GM19467 (cell line): Measurements from ENCODE around the gene COPS4.
"Not testable (repeated sequence)": the region's sequence is repeated elsewhere in the genome, so short reads cannot be mapped to it uniquely, and the experiment has no call there.

ENCODE experiments used
- ATAC-seq: cut with Tn5 transposase; IDR thresholded peaks from one replicate; pipeline ENCODE4 v1.9.1; 2021; ENCODE audit warnings: mild to moderate bottlenecking, moderate library complexity; ENCODE audit not compliant: unreplicated experiment

Gene COPS4

DNA sequence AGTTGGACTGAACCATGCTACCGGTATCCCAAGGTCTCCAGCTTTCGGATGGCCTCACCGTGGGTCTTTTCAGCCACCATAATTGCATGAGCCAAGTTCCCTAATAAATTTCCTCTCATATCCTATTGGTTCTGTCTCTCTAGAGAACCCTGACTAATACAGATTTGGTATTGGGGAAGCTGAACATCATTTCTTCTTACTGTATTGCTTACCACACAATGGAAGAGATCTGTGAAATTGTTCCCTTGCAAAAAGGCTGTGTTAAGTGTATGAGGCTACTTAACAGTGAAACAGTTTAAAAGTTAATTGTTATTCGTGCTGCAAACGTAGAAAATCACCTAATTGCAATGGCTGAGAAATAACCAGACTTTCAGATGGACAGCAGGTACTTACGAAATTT, 45.6 kb downstream of the COPS4 start:
- no peak for ATAC-seq

DNA sequence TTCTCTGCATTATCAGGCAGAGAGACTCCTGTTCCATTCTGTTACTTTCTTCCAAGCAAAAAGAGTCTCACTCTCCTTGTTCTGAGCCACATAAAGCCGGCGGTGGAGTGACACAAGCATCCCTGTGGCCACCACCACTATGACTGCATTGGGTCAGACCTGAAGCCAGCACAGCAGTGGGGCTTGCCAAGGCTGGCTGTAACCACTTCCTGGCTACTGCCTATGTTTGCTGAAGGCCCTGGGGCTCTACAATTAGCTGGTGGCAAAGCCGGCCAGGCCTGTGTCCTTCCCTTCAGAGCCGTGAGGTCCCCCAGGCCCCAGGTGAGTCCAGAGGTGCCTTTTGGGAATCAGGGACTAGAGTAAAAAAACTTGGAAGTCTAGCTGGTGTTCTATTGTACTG, 47.8 kb downstream of the COPS4 start:
- no peak for ATAC-seq

DNA sequence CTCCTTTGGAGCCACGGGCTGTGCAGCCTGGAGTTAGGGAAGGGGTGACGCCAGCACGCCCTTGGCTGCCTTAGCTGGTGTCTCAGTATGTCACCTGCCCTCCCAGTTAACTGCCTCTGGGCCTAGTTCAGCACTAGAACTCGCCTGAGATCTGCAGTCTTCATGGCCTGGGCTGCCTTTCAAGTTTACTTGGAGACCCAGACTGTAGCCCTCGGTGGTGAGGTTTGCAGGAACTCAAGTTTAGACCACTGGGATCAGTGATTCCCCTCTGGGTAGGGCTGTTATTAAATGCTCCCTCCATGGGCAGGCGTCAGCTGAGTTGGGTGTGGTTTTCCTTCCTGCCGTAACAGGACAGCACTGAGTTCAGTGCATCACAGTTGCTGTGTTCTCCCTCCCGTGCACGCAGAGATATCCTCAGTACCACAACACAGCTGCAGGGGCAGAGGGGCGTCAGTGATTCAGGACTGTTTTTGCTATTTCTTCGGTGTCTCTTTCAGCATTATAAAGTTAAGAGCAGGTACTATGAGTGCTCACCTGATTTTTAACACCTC, 49.0 kb downstream of the COPS4 start:
- ATAC-seq: no peak

DNA sequence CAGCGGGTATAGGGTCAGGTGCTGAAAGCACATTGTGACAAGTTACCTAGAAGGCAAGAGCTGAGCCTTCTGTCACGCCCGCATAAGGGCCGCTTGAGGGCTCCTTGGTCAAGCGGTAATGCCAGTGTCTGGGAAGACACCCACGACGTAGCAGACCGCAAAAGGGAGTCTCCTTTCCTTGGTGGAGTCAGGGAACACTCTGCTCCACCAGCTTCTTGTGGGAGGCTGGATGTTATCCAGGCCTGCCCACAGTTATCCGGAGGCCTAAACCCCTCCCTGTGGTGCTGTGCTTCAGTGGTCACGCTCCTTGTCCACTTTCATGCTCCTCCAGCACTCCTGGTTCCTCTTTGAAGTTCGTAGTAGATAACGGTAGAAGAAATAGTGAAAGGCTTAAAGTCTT, 50.0 kb downstream of the COPS4 start:
- ATAC-seq: not testable (repeated sequence)

DNA sequence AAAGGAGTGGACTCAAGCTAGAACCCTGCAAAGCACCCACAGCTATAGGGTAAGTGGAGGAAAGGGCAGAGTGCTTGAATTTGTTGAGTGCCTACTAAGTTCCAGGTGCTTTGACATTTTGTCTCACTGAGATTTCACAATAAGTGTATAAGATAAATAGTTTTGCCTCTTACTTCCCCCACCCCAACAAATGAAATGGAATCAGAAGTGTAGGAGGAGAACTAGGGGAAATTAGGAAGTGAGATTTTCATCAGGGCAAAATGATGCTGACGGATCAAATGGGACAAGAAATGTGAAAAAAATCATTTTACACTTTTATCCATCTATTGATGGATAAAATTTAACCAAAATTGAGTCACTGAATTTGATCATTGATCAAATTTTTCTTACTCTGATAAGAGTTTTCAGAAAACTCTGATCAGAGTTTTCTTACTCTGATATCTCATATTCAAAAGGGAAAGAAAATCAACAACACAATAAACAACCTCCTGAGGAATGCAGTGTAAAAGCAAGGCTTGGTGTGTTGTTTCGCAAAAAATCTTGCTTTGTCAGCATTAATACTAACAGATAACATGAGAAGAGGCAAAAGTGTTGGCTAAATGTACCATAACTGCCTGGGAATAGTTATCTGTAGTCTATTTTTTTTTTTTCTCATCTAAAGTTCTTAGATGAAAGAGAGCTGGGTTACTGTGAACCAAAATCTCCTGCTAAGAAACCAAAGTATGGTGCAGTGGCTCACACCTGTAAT, 54.6 kb downstream of the COPS4 start:
- ATAC-seq: no peak

DNA sequence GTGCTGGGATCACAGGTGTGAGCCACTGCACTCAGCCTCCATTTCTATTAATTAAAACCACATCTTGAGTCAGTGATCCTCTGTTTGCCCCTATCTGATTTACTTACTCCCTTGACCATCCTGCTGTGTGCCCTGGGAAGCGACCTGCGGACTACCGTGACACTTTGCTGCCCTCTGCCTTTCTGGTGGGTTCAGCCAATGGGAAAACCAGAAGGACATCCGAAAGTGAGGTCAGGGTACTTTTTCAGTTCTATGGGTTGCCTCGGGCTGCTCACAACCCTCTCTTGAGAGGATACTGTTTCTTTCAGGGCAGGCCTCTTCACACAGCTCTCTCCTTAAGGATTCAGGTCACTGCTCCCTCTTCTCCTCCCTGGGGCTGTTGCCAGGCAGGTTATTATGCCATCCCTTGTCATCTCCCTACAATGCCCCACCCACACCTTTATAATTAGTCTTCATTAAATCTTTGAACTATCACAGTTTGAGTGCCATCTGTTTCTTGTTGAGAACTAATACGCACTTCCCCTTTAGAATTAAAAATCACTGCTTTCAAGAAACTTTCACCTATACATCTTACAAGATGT, 58.2 kb downstream of the COPS4 start:
- ATAC-seq: no peak

DNA sequence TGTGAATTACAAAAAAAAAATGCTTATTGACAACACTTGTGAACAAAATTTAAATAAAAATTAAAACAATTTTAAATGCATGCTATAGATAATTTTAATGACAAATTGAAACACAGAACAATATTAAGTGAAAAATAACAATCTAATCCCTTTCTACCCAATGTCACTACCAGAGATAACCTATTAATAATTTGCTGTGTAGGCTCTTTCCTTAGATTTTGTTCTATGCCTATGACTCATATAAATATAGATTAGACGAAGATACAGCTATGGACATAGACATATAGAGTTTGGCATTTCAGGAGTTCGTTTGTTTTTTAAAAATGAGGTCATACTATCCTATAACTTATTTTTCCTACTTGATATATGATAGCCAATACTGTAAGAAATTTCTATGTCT, 61.4 kb downstream of the COPS4 start:
- no peak for ATAC-seq

DNA sequence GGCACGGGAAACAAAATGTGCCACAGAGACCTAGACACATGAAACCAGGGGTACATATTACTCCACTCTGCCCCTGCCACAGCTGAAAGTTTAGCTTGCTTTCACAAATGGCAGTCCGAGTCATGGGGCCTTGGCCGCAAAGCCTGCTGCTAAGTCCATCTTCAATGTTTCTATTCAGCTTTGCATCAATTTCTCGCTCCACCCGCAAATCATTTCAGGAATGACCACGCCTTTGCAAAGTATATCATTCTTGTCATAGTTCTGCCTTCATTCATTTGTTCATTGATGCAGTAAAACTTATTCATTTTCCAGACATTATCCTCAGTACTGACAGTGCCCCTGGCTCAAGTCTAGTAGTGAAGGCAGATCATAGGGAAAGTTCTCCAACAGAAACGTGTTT, 70.0 kb downstream of the COPS4 start:
- ATAC-seq: no peak

DNA sequence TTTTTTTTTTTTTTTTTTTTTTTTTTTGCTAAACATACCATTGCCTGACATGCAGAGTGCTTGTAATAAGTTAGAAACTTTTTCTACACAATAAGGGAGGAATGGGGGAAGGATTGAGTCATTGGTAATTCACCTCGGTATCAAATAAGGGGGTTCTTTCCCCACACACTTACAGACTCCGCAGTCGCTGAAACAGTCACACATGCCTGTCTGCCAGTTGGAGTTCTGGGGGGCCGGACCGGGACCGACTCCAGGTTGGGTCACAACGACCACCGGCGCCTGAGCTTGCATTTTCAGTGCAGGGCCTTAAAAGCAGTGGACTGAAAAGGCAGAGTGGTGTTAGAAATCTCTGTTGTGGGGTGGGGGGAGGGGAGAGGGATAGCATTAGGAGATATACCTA, 72.6 kb downstream of the COPS4 start:
- ATAC-seq: no peak

DNA sequence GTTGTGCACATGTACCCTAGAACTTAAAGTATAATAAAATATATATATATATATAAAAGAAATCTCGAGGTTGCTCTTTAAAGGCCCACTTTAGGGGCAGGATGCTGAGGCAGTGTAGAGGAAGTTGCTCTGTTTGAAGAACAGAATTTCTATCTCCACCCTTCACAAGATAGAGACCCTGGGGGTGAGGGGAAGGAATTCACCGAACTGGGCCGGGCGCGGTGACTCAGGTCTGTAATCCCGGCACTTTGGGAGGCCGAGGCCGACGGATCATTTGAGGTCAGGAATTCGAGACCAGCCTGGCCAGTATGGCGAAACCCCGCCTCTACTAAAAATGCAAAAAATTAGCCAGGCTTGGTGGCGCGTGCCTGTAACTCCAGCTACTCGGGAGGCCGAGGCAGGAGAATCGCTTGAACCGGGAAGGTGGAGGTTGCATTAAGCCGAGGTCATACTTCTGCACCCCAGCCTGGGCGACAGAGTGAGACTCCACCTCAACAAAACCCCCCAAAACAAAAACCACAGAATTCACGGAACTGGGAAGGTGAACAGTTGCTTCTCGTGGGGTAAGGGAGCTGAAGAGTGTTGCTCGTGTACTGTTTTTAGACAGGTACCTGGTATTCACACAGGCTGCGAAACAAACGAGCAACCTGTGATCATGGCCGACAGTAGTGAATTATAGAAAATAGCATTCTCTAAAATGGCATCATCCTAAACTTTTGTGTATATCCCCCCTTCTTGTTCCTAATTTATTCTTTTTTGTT, 73.3 kb downstream of the COPS4 start:
- ATAC-seq: no peak

DNA sequence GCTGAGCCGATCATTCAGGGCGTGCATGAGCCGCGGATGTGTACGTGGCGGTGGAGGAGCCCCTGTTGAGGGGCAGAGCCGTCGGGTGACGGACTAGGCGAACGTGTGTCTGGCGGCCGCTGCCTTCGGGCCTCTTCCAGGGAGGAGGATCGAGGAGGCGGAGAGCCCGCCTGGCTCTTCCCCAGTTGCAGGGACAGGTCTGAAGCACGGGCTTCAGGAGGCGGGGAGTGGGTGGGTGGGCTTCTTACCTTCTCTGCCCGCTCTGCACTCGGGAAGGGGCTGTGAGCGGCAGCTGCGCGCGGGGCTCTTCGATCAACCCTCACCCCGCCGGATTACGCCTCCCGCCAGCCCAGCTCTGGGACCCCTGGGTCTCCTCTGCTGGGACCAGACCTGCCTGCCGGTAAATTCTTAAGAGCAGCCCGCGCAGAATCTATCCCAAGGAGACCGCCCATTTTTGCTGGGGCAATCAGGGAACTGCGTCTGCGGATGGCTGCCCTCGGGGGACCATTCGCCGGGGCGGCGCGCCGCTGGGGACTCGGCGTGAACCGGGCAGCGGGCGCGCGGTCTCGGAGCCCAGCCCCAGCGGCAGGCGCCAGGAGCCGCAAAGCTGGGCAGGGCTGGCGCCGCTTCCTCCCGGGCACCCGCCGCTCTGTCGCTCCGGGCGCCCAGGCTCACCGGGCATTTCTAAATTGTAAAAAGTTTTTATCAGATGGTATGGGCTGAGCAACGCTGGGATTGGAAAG, 74.7 kb downstream of the COPS4 start:
- ATAC-seq: peak; percentile 12

DNA sequence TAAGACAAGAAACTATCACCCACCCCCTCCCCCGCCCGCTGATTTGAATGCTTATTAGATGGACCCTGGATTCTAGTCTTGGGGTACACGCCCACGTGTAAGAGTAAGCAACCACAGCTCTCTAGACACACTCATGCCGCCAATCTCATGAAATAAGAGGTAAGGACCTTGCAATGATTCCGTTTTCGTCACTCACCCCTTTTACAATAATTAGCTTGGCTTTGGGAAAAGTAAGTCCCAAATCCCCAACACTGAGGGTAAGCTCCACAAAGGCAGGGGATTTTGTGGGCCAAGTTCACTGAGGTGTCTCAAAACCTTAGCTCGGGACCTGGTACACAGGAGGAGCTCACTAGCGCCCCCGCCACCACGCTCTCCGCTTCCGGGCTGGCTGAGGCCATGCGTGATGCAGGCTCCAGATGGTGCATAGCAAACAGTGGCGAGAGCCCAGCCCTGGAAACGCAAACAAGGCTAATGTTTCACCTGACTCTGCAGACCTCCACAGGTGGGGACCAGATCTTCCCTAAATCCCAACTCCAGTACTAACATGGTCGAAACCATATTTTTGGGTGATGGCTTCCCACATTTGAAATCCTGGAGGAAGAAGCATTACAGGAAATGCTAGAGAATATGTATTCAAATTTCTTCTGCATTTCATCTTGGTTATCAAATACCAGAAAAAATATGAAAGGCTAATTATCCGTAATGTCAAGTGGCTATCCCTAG, 75.4 kb downstream of the COPS4 start:
- ATAC-seq: peak; percentile 59

DNA sequence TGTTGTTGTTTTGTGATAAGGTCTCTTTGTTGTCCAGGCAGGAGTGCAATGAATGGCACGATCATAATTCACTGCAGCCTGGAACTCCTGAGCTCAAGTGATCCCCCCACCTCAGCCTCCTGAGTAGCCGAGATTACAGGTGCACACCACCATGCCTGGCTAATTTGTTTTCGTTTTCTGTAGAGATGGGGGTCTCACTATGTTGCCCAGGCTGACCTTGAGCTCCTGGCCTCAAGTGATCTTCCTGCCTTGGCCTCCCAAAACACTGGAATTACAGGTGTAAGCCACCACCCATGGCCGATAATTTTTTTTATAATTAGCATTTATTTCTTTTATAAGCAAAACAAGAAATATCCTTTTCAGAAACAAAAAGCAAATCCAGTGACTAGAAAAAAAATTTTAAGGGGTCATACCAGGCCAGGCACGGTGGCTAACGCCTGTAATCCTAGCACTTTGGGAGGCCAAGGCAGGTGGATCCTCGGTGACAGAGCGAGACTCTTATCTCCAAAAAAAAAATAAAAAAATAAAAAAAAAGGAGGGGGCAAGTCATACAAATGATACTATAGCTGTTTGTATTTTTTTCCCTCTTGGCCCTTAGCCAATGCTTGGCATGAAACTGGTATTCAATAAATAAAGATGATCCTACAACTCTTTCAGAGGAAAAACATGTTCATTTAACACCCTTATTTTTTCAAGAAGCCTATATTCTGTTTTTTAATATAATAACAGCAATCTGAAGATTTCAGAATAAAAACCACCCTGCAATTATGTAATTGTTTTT, 76.2 kb downstream of the COPS4 start:
- ATAC-seq: no peak

DNA sequence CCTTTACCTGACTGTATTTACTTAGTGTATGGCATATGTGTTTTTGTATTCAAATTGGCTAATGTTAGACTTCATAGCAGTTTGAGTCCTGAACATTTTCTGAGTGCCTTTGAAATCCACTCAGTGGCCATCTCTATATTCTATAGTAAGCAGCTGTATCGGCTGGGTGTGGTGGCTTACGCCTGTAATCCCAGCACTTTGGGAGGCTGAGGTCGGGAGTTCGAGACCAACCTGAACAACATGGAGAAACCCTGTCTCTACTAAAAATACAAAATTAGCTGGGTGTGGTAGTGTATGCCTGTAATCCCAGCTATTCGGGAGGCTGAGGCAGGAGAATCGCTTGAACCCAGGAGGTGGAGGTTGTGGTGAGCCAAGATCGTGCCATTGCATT, 76.8 kb downstream of the COPS4 start:
- not testable (repeated sequence) for ATAC-seq

DNA sequence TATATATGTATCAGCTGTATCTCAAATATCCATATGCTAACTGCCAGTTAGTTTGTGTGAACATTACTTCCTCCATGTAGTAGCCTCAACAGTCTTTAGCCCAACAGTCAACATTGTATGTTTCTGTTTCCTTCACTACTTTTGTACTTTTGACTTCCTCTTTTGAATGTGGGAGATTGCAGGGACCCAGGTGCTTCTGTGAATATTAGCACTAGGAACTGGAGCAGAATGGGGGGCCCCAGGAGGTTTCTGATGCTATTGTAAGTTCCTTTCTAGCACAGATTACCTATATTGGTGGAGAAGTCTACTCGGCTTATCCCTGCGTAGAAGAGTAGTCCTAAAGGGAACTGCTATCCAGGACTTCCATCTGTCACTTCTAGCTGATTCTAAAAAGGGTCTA, 77.2 kb downstream of the COPS4 start:
- no peak for ATAC-seq

DNA sequence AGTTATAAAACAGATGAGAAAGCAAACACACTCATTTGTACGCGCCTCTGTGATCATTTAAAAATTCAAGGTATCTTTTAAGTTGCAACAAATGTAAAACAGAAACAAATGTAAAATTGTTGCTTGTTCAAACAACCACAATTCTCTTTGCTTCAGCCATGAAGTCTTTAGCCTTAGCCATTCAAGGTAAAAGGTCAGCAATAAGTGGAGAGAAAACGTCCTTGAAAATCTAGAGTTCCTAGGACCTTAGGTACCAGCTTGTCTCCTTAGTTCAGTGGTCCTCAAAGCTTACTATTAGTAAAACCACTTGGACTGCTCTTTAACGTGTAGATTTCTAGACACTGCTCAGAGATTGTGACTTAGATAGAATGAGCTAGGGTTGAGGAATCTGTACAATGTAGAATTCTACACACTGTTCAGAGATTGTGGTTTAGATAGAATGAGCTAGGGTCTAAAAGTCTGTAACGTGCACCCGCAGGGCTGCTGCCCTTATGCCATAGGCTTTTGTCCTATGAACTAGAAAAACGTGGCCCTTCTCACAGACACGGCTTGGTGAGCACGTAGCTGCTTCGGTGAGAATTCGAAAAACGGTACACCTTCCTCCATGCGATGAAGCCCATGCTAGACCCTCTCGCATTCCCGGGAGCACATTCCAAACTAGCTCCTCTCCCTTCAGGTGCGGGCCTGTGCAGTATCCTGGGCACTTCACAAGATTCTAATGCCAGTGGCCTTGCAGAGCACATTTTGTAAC, 77.9 kb downstream of the COPS4 start:
- ATAC-seq: no peak

DNA sequence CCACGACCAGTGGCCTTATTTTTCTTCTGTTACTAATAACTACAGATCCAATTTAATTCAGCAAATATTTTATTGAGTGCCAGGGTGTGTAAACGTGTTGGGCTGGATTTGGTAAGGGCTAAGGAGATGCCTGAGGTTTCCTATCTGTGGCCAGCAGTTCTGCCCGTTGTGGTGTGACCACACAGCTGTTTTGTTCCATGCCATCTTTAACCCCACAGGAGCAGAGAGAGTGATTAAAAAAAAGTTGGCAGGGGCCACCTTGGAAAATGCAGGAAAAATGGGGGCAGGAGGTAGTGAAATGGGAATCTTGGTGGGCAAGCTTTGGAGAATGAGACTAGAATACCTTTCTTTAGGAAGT, 78.4 kb downstream of the COPS4 start:
- no peak for ATAC-seq

DNA sequence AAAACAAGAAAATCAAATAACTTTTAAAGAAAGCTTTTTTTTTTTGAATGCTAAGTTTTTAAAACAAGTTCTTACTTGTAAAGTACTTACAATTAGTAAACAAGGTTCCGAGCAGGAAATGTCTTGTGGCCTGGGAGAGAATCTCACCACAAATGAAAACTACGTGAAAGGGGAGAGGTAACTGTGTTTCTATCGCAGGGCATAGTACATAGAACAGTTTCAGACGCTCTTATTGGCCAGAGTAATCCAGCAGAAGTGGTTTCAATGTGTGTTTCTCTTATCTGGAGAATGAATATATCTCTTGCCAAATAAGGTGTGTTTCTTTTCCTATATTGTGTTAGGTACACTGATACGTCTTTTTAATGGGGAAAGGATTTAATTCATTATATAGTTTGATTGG, 79.6 kb downstream of the COPS4 start, which contains the start of gene PLAC8:
PLAC8 (minus strand) TSS at position 154 of the 400 bp plus-strand sequence. CDS start 6,808 bp downstream, outside the sequence.
- ATAC-seq: peak; percentile 45

DNA sequence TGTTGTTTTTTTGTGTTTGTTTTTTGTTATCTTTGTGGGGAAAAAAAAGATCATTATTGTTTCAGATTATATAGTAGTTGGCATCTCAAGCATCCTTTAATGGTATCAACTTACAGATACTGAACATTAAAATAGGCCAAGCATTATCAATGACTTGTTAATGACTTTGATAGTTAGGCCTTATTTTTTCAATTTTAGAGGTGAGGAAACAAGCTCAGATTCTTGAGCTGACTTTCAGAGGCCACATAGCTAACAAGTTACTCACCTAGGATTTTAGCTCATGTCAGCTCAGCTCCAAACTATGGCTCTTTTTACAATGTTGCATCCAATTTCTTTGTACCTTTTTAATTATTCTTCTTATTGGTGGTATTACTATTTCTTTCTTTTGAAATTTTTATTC, 80.0 kb downstream of the COPS4 start:
- no peak for ATAC-seq
